Vagina (tissue), 2 donors: ENCODE results near the gene BRD8.

Experiments used
- POLR2A ChIP-seq, 2 donors: fragments of 450-650 bp; IDR thresholded peaks; one replicate each; pipeline ENCODE4 v1.6.1; 2017; ENCODE audit warnings: antibody characterized with exemption in 2 of 2, mild to moderate bottlenecking in 2 of 2, moderate library complexity in 2 of 2
- TF ChIP-seq, protein P1 (sequence below), 3 experiments: fragments of 450-650 bp in 2 of 3; fragments of 200-600 bp in 1 of 3; sonication (generic) in 1 of 3; IDR thresholded peaks; one replicate each; pipeline ENCODE4 v1.5.1; 2017 to 2019; ENCODE audit warnings: antibody characterized with exemption in 3 of 3, mild to moderate bottlenecking in 2 of 3, moderate library complexity in 2 of 3

DNA sequence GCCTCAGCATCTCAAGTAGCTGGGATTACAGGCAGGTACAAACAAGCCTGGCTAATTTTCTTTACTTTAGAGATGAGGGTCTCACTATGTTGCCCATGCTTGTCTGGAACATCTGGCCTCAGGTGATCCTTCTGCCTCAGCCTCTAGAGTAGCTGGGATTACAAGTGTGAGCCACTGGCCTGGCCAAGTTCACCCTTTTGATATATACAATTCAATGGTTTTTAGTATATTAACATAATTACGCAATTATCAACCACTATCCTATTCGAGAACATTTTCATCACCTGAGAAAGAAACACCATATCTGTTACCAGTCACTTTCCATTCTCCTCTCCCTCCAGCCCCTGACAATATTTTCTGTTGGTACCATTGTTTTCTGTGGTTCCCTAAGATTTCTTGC is 38.4 kb upstream of the BRD8 start:
- TF ChIP-seq, protein P1, sequence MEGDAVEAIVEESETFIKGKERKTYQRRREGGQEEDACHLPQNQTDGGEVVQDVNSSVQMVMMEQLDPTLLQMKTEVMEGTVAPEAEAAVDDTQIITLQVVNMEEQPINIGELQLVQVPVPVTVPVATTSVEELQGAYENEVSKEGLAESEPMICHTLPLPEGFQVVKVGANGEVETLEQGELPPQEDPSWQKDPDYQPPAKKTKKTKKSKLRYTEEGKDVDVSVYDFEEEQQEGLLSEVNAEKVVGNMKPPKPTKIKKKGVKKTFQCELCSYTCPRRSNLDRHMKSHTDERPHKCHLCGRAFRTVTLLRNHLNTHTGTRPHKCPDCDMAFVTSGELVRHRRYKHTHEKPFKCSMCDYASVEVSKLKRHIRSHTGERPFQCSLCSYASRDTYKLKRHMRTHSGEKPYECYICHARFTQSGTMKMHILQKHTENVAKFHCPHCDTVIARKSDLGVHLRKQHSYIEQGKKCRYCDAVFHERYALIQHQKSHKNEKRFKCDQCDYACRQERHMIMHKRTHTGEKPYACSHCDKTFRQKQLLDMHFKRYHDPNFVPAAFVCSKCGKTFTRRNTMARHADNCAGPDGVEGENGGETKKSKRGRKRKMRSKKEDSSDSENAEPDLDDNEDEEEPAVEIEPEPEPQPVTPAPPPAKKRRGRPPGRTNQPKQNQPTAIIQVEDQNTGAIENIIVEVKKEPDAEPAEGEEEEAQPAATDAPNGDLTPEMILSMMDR (IDR thresholded peaks at IDR 0.05): no peak
- TF ChIP-seq POLR2A (IDR thresholded peaks at IDR 0.05): no peak
